ENCODE data around the gene DHRS12. TPM values are rescaled to one million over a fixed set of nuclear protein-coding genes. Genes with fewer than 3 reads are reported as not detected.

Gene DHRS12
- total RNA-seq, result 5.3 and 5.6 TPM in 2 replicates

- intact Hi-C loops (cut with micrococcal nuclease), result loop anchor here (1.0 to 10.0 kb wide), 18 partner anchors 10 to 1867 kb away; partner anchors contain the start of genes ALG11, CKAP2, INTS6 and NEK5
These were observed at the start of gene DHRS12 for GRCh38 chr13:51803422-51804294. Gene DHRS12 (minus strand): TSS chr13:51804163. CDS start chr13:51799659, 4,504 bp downstream.

GRCh38 chr13:51849145-51850101, 45.5 kb upstream of the DHRS12 start:
- intact Hi-C loops (cut with micrococcal nuclease), result loop anchor here (1.0 kb wide), 1 partner anchor 34 kb away; no protein-coding TSS in a partner anchor

GRCh38 chr13:51848674-51849073, 44.7 kb upstream of the DHRS12 start:
- intact Hi-C loops (cut with micrococcal nuclease), result loop anchor here (1.0 kb wide), 1 partner anchor 33 kb away; no protein-coding TSS in a partner anchor

- intact Hi-C loops (cut with micrococcal nuclease), result no loop called here
These were observed 42.8 kb upstream of the DHRS12 start for GRCh38 chr13:51846756-51847155.

- intact Hi-C loops (cut with micrococcal nuclease), result loop anchor here (1.0 kb wide), 2 partner anchors 30 to 284 kb away; partner anchors contain the start of gene NEK5
These were observed 41.8 kb upstream of the DHRS12 start for GRCh38 chr13:51845574-51846318.

GRCh38 chr13:51844862-51845573, 41.1 kb upstream of the DHRS12 start, which contains the start of gene TMEM272:
Gene TMEM272 (minus strand): TSS chr13:51845177. CDS start chr13:51838530, 6,647 bp downstream.
- intact Hi-C loops (cut with micrococcal nuclease), result loop anchor here (1.0 kb wide), 2 partner anchors 30 to 284 kb away; partner anchors contain the start of gene NEK5

GRCh38 chr13:51843529-51843928, 39.6 kb upstream of the DHRS12 start:
- intact Hi-C loops (cut with micrococcal nuclease), result no loop called here

GRCh38 chr13:51841732-51842131, 37.8 kb upstream of the DHRS12 start:
- intact Hi-C loops (cut with micrococcal nuclease), result no loop called here

- intact Hi-C loops (cut with micrococcal nuclease), result no loop called here
These were observed 37.0 kb upstream of the DHRS12 start for GRCh38 chr13:51840917-51841316.

GRCh38 chr13:51839711-51840540, 36.0 kb upstream of the DHRS12 start:
- intact Hi-C loops (cut with micrococcal nuclease), result no loop called here

GRCh38 chr13:51838240-51838846, 34.4 kb upstream of the DHRS12 start:
- intact Hi-C loops (cut with micrococcal nuclease), result no loop called here

GRCh38 chr13:51837016-51837415, 33.1 kb upstream of the DHRS12 start:
- intact Hi-C loops (cut with micrococcal nuclease), result no loop called here

GRCh38 chr13:51834581-51835171, 30.7 kb upstream of the DHRS12 start:
- intact Hi-C loops (cut with micrococcal nuclease), result no loop called here

- intact Hi-C loops (cut with micrococcal nuclease), result no loop called here
These were observed 30.0 kb upstream of the DHRS12 start for GRCh38 chr13:51833980-51834379.

- intact Hi-C loops (cut with micrococcal nuclease), result loop anchor here (1.0 kb wide), 5 partner anchors 10 to 707 kb away; partner anchors contain the start of gene DHRS12
These were observed 28.6 kb upstream of the DHRS12 start for GRCh38 chr13:51832471-51833152.

- intact Hi-C loops (cut with micrococcal nuclease), result no loop called here
These were observed 27.6 kb upstream of the DHRS12 start for GRCh38 chr13:51831519-51831918.

GRCh38 chr13:51829568-51829899, 25.6 kb upstream of the DHRS12 start:
- intact Hi-C loops (cut with micrococcal nuclease), result loop anchor here (5.0 to 10.0 kb wide), 2 partner anchors 628 to 1595 kb away; partner anchors contain the start of gene CKAP2

All from T-helper 1 cell treated with Interleukin-12 subunit alpha and Interleukin-12 subunit beta and Interleukin-4 antibody, amounts not matched to agents 30 ng/mL and 1 ng/mL, for 36 hours (primary cell).